Measurements from ENCODE around the gene MPO. TPM values are rescaled to one million over a fixed set of nuclear protein-coding genes. Genes with fewer than 3 reads are reported as not detected.

MPO gene
- 0.05 TPM for total RNA-seq
- long read RNA-seq = 0 reads

GRCh38 chr17:58280480-58281217 lies at the start of gene MPO:
TSS of gene MPO (minus strand) at chr17:58280935. CDS start at chr17:58280758, 177 bp downstream.
- H3K27ac ChIP-seq (replicated peaks) = no peak within 1 kb of the TSS
- H3K9me3 ChIP-seq (replicated peaks) = no peaks in the 10 kb centered on the region
- peaks cover 11% of the 10 kb centered on the region for H3K4me1 ChIP-seq
- no peak for DNase-seq
- H3K4me3 ChIP-seq = no peak within 1 kb of the TSS
- intact Hi-C loops (cut with micrococcal nuclease) = no loop called here
- peaks cover 88% of the 10 kb centered on the region for H3K27me3 ChIP-seq (ENCODE audit: low read depth)
- no peaks in the 10 kb centered on the region for H3K36me3 ChIP-seq
- TF ChIP-seq CTCF (IDR thresholded peaks at IDR 0.05; ENCODE audit: borderline replicate concordance) = no peak

GRCh38 chr17:58329810-58330537 lies 49.2 kb upstream of the MPO start:
- no peak for TF ChIP-seq CTCF (IDR thresholded peaks at IDR 0.05; ENCODE audit: borderline replicate concordance)
- Histone ChIP-seq H3K4me1 (peaks cover 3% of the 10 kb centered on the region), H3K9me3 (replicated peaks) (no peaks in the 10 kb centered on the region), H3K36me3 (no peaks in the 10 kb centered on the region), H3K27me3 (ENCODE audit: low read depth) (peaks cover 84% of the 10 kb centered on the region), H3K4me3 (peak overlapping the region; percentile 55), H3K27ac (replicated peaks) (no peak overlapping the region)
- no peak for DNase-seq
- intact Hi-C loops (cut with micrococcal nuclease) = no loop called here

- Histone ChIP-seq H3K36me3 (no peaks in the 10 kb centered on the region), H3K4me1 (peaks cover 9% of the 10 kb centered on the region), H3K4me3 (no peak overlapping the region), H3K27me3 (ENCODE audit: low read depth) (peaks cover 92% of the 10 kb centered on the region), H3K9me3 (replicated peaks) (no peaks in the 10 kb centered on the region), H3K27ac (replicated peaks) (no peak overlapping the region)
- intact Hi-C loops (cut with micrococcal nuclease) = no loop called here
- peak; percentile 26 for TF ChIP-seq CTCF (IDR thresholded peaks at IDR 0.05; ENCODE audit: borderline replicate concordance)
- peak; percentile 30 for DNase-seq
Observed at GRCh38 chr17:58329035-58329809, 48.5 kb upstream of the MPO start.

- peaks cover 94% of the 10 kb centered on the region for H3K27me3 ChIP-seq (ENCODE audit: low read depth)
- peaks cover 17% of the 10 kb centered on the region for H3K4me1 ChIP-seq
- H3K9me3 ChIP-seq (replicated peaks) = no peaks in the 10 kb centered on the region
- H3K36me3 ChIP-seq = no peaks in the 10 kb centered on the region
- TF ChIP-seq CTCF (IDR thresholded peaks at IDR 0.05; ENCODE audit: borderline replicate concordance) = no peak
- no peak within 1 kb of the TSS for H3K4me3 ChIP-seq
- intact Hi-C loops (cut with micrococcal nuclease) = no loop called here
- no peak within 1 kb of the TSS for H3K27ac ChIP-seq (replicated peaks)
- DNase-seq = peak; percentile 19
Observed at GRCh38 chr17:58328195-58329034, 47.7 kb upstream of the MPO start, which contains the start of gene TSPOAP1. TSS of gene TSPOAP1 (minus strand) at chr17:58328795. CDS start at chr17:58327920, 875 bp downstream.
